Activated CD8-positive, alpha-beta memory T cell treated with anti-CD3 and anti-CD28 coated beads, Interleukin-2, amount 50 U/mL, for 24 hours (primary cell): ENCODE results near the gene ABHD12B.

Experiments
- DNase-seq: peaks from one replicate; pipeline ENCODE4 v3.0.0-alpha.2; 2020; ENCODE audit errors: extremely low read depth

ABHD12B gene

DNA sequence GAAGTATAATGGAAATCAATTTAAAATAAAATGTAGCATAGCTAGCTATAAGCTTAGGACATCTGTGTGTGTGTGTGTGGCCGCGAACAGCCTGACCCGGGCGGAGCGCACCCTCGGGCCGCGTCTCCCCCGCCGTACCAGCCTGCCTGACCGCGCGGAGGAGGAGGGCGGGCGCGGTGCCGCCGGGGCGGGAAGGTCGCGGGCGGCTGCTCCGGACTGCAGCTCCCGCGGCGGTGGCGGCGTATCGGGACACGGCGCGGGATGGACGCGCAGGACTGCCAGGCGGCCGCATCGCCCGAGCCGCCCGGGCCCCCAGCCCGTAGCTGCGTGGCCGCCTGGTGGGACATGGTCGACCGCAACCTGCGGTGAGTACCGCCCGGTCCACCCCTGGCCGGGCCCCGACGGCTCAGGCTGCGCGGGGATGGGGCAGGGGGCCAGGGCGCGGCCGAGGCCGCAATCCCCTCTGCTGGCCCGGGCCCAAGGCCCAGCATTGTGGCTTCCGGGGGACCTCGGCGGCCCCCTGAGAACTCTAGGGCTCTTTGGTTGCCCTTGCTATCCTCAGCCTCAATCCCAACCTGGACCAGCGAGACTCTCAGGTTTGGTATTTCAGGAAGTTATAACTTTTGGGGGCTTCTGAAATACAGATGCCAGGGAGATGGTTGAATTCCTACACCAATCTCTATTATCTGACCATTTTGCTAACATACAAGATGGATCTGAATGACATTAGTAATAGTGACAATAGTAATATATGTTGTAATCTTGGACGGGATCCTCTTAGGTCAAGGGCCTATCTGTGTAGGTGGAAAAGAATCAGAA, at the start of gene ABHD12B:
ABHD12B (plus strand) TSS at position 140 of the 819 bp plus-strand sequence; CDS start at position 262, 122 bp downstream.
- no peak for DNase-seq

GRCh38 chr14:50822501-50823042, 49.3 kb upstream of the ABHD12B start:
- DNase-seq: no peak

DNA sequence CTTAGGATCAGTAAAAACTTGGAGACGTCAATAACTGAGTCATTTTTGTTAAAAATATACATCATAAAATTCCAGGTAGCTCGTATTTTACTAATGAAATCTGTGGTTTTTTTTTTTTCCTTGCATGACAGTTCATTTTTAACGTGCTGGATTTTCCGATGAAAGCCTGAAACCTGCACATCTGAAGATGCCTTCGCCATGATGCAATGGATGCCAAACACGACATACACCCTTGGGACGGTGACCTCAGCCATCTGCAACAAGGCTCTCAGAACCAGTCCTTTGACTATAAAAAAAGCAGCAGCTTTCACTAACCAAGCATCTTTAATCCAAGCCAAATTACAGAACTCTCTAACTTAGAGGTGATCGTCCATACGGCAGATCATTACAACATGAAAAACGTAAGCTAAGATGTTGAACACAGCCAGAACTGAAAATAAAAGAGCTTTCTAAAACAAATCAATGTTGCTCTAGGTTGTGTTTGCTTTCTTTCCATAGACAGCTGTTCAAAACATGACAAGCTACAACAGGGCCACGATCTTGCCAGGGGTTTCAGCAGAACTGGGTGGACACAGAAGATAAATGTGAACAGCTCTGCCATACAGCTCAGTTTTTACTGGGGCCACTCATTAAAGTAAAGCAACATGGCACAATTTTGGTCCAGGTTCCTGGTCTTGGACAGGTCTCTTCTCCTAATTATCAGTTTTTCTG, 48.6 kb upstream of the ABHD12B start:
- DNase-seq: no peak

DNA sequence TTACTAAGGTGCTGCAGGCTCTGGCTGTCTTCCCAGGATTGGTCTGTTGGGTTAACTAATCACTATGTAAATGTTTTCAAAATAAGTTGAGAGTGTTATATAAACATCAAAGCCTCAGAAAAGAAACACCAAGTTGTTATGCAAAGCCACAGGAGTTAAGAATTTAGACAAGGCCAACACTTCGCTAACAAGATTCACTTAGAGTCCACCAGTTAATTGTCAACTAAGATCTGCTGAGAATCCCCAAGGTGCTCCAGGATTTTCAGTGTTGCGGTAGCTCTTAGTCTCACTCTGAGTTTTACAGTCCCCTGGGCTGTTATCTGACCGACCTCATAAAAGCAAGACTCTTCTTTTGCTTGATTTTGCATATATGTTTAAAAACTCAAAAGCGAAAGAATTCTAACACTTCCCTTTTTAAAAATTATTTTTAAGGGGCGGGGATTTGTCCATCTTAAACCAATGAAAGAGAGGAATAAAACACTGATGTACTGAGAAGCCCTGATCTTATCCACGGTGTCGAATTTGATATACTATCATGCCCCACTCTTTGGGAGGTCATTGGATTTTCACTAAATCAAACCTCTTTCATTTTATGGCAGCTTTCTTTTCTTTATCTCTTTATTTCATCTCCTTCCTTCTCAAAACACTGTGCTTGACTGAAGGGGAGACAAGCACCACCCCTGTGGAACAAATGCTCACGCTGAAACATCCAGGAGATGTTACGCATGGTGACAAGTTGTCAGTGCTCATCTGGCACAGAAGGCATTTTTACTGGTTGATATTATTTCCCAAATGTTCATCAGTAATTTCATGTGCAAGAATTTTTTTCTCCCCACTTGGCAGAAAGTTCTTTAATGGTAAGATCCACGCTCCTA, 47.9 kb upstream of the ABHD12B start:
- DNase-seq: no peak

- no peak for DNase-seq
Measured at GRCh38 chr14:50825307-50825706, 46.5 kb upstream of the ABHD12B start.

GRCh38 chr14:50826681-50827080, 45.2 kb upstream of the ABHD12B start:
- no peak for DNase-seq

GRCh38 chr14:50828721-50829488, 42.9 kb upstream of the ABHD12B start:
- DNase-seq: no peak

DNA sequence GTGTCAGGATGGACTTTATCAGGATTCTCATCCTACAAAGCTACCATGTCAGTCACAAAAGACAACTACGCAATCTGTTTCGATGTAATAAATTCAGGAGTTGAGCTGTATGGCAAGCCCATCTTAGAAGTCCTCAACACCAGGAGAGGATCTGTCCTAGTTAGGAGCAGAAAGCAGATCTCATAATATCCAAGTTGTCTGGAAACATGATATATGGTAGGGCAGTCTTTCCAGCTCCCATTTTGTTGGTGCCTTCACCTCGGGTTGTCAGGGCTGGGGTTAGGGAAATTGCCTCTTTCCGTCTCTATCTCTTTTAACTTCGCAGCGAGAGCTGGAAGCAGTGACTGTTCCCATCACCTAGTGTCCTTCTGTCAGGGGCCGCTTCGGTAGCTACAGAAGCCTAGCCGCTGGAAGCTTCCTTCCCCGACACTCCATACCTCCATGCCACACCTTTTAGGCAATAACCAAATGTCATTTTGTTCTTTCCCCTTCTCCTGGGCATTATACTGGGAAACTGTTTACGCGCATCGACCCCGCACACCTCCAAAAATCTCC, 42.3 kb upstream of the ABHD12B start:
- DNase-seq: no peak

GRCh38 chr14:50830044-50830931, 41.6 kb upstream of the ABHD12B start:
- DNase-seq: peak; percentile 14

GRCh38 chr14:50830932-50831725, 40.7 kb upstream of the ABHD12B start, which contains the start of gene NIN:
Gene NIN, minus strand, starts transcription at chr14:50831162. Its CDS starts 9,106 bp downstream, at chr14:50822056.
- DNase-seq: no peak

- DNase-seq: no peak
Measured at GRCh38 chr14:50831726-50832168, 40.1 kb upstream of the ABHD12B start.

GRCh38 chr14:50832935-50833630, 38.8 kb upstream of the ABHD12B start:
- no peak for DNase-seq

DNA sequence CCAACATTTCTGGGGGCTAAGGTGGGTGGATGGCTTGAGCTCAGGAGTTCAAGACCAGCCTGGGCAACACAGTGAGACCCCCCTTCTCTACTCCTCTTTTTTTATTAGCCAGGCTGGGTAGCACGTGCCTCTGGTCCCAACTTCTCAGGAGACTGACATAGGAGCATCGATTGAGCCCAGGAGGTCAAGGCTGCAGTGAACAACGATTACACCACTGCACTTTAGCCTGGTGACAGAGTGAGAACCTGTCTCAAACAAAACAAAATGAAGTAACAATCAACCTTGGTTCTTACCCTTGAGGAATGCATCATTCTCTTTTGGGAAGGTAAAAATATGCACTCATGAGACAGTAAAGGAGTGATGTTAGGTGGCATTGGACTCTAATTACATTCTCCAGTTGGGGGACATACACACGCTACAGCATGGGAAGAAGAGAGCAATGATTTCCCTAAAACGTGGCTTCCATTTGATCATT, 37.0 kb upstream of the ABHD12B start:
- DNase-seq: no peak

DNA sequence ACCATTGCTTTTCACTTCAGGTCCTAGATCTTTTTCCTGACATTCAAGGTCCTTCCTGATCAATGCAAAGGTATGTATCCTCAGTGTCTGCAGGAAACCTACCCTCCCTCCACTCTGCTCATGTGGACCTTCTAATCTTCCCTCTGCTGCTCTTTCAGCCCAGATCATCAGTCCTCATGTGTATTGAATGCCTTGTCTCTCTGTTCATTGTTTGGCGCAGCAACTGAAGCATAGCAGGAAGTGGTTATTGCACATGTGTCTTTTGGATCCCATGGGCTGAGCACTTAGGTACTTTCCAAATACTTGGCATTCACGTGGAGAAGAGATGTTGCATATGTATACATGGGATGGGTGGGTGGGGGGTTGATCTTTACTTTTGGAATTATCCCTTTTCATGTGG, 36.6 kb upstream of the ABHD12B start:
- DNase-seq: no peak

DNA sequence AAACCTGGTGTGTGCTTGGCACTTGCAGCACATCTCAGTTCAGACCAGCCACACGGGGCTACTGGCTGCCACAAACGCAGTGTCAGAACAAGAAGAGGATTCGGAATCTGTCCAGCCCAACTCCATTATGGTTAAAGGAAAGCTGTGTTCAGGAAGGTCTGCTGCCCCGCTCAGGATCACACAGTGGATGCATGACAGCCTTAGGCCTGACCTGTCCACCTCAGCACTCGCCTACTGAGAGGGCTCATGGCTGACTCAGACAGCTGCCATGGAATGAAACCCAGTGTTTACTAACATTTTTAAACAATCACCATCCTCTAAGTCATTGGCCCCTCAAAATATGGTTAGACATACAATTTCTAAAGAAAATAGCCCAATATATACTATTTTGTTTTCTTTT, 35.3 kb upstream of the ABHD12B start:
- DNase-seq: no peak

- DNase-seq: no peak
Measured at GRCh38 chr14:50837271-50837670, 34.6 kb upstream of the ABHD12B start.

GRCh38 chr14:50837850-50838470, 33.9 kb upstream of the ABHD12B start:
- no peak for DNase-seq
